GM10248 (cell line): Measurements from ENCODE around the gene PLCL1.

Source experiments
- CTCF ChIA-PET: fragments of 300-600 bp; sonication (Branson Sonifier 250); formaldehyde crosslinking; extraction: SDS; loops from one replicate; lab custom pipeline; 2021; ENCODE audit warnings: antibody characterized with exemption; lab: Yijun Ruan, JAX
- POLR2A ChIA-PET: fragments of 350-650 bp; sonication (Branson Sonifier 250); formaldehyde crosslinking; extraction: SDS; loops from one replicate; lab custom pipeline; 2020; ENCODE audit warnings: antibody characterized with exemption; lab: Yijun Ruan, JAX
- DNase-seq: peaks from one replicate; pipeline ENCODE4 v3.0.0; 2012; ENCODE audit errors: extremely low spot score
- CTCF ChIP-seq: IDR thresholded peaks from 2 replicates; pipeline ENCODE4 v1.5.1; 2012; ENCODE audit warnings: mild to moderate bottlenecking, low read depth; ENCODE audit errors: extremely low read depth, missing control alignments, control extremely low read depth

Gene PLCL1

GRCh38 chr2:198042189-198042588 lies 237.8 kb downstream of the PLCL1 start:
- CTCF ChIA-PET = no interaction called here
- no peak for DNase-seq
- TF ChIP-seq CTCF = no peak
- POLR2A ChIA-PET = no interaction called here

GRCh38 chr2:198044777-198045176 lies 240.4 kb downstream of the PLCL1 start:
- ChIA-PET POLR2A (no interaction called here), CTCF (no interaction called here)
- no peak for DNase-seq
- TF ChIP-seq CTCF = no peak

- TF ChIP-seq CTCF = no peak
- POLR2A ChIA-PET = no interaction called here
- CTCF ChIA-PET = no interaction called here
- no peak for DNase-seq
These were observed 240.8 kb downstream of the PLCL1 start for GRCh38 chr2:198045227-198045626.

GRCh38 chr2:198052741-198053140 lies 248.3 kb downstream of the PLCL1 start:
- ChIA-PET CTCF (interaction anchor here (1.0 to 3.0 kb wide), 14 partner anchors 9 to 265 kb away, joined by 3 to 12 read pairs (median 4); no protein-coding TSS in a partner anchor), POLR2A (no interaction called here)
- no peak for DNase-seq
- no peak for TF ChIP-seq CTCF

- POLR2A ChIA-PET = no interaction called here
- no peak for DNase-seq
- no peak for TF ChIP-seq CTCF
- CTCF ChIA-PET = interaction anchor here (0.6 to 3.0 kb wide), 17 partner anchors 10 to 266 kb away, joined by 3 to 12 read pairs (median 3); no protein-coding TSS in a partner anchor
These were observed 248.8 kb downstream of the PLCL1 start for GRCh38 chr2:198053148-198053547.

GRCh38 chr2:198053776-198054175 lies 249.4 kb downstream of the PLCL1 start:
- TF ChIP-seq CTCF = no peak
- CTCF ChIA-PET = interaction anchor here (0.6 to 3.0 kb wide), 13 partner anchors 8 to 240 kb away, joined by 3 to 12 read pairs (median 5); no protein-coding TSS in a partner anchor
- POLR2A ChIA-PET = no interaction called here
- DNase-seq = no peak
